Germinal center (tissue), 1 donor: ENCODE results near the gene JARID2.

Experiments
- DNase-seq: peaks from one replicate; pipeline ENCODE4 v3.0.0; 2012; ENCODE audit warnings: mixed read lengths, low spot score

JARID2 gene

GRCh38 chr6:15421945-15422733 lies 176.3 kb downstream of the JARID2 start:
- no peak for DNase-seq

GRCh38 chr6:15423286-15423993 lies 177.6 kb downstream of the JARID2 start:
- DNase-seq = no peak

- DNase-seq = no peak
These were observed 180.1 kb downstream of the JARID2 start for GRCh38 chr6:15425947-15426346.

- no peak for DNase-seq
These were observed 180.5 kb downstream of the JARID2 start for GRCh38 chr6:15426395-15426794.

- DNase-seq = no peak
These were observed 181.0 kb downstream of the JARID2 start for GRCh38 chr6:15426901-15427300.

GRCh38 chr6:15427331-15428070 lies 181.6 kb downstream of the JARID2 start:
- DNase-seq = no peak

GRCh38 chr6:15429141-15430110 lies 183.6 kb downstream of the JARID2 start:
- DNase-seq = no peak

- no peak for DNase-seq
These were observed 184.3 kb downstream of the JARID2 start for GRCh38 chr6:15430186-15430585.

- DNase-seq = no peak
These were observed 185.1 kb downstream of the JARID2 start for GRCh38 chr6:15430931-15431405.

- DNase-seq = no peak
These were observed 186.1 kb downstream of the JARID2 start for GRCh38 chr6:15431762-15432483.

- no peak for DNase-seq
These were observed 187.6 kb downstream of the JARID2 start for GRCh38 chr6:15433511-15433861.

GRCh38 chr6:15434263-15434662 lies 188.4 kb downstream of the JARID2 start:
- DNase-seq = no peak

GRCh38 chr6:15434823-15435380 lies 189.0 kb downstream of the JARID2 start:
- no peak for DNase-seq

- no peak for DNase-seq
These were observed 189.6 kb downstream of the JARID2 start for GRCh38 chr6:15435468-15435867.

- DNase-seq = no peak
These were observed 190.6 kb downstream of the JARID2 start for GRCh38 chr6:15436451-15436850.

GRCh38 chr6:15437090-15437635 lies 191.3 kb downstream of the JARID2 start:
- no peak for DNase-seq

- DNase-seq = no peak
These were observed 193.6 kb downstream of the JARID2 start for GRCh38 chr6:15439410-15440025.

GRCh38 chr6:15440040-15440439 lies 194.2 kb downstream of the JARID2 start:
- no peak for DNase-seq

GRCh38 chr6:15441215-15441868 lies 195.5 kb downstream of the JARID2 start:
- DNase-seq = peak; percentile 62
